ENCODE data around the gene ZNF519.
"Not testable (repeated sequence)": the region's sequence is repeated elsewhere in the genome, so short reads cannot be mapped to it uniquely, and the experiment has no call there.

ZNF519 gene
- 0.57 to 6.8 (median 3.4) reads per million in 18 experiments for total RNA-seq

- DNase-seq, result peak; percentile 96
Observed at GRCh38 chr18:14132271-14132700, at the start of gene ZNF519. TSS of gene ZNF519 (minus strand) at chr18:14132435. CDS start at chr18:14132277, 158 bp downstream.

DNA sequence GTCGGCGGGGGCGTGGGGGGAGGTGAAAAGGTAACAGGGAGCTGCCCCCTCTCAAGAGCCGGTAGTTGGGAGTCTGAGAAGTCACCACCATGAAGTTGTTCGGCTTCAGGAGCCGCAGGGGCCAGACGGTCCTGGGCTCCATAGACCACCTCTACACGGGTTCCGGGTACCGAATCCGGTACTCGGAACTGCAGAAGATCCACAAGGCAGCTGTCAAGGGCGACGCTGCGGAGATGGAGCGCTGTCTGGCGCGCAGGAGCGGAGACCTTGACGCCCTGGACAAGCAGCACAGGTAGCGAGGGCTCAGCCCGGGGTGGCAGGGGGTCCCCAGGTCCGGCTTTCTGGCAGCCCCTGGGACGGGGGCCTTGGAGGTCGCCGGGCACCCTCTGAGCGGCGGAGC, 47.1 kb upstream of the ZNF519 start:
- no peak for DNase-seq

DNA sequence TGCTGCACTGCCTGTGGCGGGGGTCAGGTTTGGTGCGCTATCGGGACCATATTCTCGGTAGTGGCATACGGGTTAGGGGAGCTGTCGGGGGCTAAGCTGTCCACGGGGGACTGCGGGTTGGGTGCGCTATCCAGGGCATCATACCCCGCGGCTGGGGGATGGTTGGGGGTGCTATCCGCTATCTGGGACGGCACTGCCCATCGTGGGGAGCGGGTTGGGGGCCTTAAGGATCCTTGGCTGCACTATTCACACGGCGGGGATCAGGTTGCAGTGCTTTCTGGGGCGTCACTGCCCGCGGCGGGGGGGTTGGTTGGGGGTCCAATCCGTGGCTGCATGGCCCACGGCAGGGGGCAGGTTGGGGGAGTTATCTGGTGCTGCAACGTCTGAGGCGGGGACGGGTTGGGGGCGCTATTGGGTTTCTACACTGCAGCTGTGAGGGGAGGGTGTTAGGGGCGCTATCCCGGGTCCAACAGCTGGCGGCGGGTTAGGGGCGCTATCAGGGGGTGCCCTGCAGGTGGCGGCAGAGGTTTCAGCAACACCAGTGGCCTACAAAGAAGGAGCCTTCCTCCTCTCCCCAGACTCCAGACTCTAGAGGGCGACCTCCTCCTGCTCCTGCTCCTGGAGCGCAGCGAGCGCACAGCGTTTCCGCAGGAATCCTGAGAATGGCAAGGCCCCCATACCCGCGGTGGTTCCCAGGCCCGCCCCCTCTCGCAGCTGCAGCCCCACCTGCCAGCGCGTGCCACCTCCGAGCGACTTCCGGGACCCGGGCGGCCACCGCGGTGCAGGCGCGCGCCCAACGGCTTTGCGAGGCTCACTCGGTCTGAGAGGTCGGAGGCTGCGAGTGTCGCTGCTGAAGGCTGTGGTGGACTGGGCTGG, 46.3 kb upstream of the ZNF519 start:
- peak; percentile 11 to 40 for DNase-seq

DNA sequence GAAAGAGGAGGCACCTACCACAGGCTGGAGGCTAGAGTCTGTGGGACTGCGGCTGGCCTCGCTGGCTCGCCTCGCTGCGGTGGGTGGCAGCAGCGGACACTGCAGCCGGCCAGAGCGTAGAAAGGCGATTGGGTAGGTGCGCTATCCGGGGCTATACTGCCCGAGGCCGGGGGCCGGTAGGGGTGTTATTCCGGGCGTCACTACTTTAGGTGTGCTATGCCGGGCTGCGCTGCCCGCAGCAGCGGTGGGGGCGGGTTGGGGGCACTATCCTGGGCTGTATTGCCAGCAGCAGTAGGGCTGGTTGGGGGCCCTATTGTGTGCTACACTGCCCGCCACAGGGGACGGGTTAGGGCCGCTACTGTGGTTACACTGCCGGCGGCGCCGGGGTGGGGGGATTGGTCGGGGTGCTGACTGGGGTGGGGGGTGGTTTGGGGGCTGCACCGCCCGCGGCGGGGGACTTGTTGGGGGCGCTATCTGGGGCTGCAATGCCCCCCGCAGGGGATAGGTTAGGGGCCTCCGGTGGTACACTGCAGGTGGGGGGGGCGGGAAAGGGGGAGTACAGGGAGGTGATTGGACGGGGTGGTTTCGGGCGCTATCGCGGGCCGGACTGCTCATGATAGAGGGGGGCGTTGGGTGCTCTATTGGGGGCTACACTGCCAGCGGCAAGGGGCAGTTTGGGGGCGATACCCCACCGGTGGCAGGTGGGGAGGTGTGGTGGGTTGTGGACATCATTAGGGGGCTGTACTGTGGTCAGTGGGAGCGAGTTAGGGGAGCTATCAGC, 45.5 kb upstream of the ZNF519 start:
- not testable (repeated sequence) for DNase-seq

DNA sequence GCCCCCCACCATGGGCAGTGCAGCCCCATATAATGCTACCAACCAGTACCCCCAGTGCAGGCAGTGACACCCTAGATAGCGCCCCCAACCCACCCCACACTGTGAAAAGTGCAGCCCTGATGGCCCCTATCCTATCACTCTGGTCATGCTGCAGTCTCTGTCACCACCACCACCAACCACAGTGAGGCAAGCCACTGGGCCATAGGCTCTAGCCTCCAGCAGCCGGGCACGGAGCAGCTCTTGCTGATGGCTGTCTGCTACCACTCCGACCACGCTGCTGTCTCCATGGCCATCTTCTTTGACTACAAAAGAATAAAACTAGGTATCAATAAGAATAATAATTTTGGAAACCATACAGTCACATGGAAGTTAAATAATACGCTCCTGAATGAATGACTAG, 43.2 kb upstream of the ZNF519 start:
- not testable (repeated sequence) for DNase-seq

DNA sequence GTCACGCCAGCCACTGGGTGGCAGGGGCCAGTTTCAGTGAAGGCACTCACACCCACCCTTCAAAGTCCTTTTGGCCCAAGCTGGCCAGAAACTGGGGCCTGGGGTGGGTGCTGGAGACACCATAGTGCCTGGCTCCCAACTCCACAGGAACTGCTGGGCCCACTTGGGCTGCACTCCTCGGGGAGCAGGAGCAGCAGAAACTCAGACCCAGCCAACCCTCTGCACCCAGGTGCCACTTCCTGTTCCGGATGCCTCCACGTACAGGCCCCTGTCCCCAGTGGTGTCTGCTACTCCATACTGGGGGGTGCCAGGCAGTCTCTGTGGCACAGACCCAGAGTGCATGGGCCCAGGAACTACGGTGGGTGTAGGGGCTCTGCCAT, 42.5 kb upstream of the ZNF519 start:
- DNase-seq, result no peak

GRCh38 chr18:14174002-14174705, 41.9 kb upstream of the ZNF519 start:
- not testable (repeated sequence) for DNase-seq

DNA sequence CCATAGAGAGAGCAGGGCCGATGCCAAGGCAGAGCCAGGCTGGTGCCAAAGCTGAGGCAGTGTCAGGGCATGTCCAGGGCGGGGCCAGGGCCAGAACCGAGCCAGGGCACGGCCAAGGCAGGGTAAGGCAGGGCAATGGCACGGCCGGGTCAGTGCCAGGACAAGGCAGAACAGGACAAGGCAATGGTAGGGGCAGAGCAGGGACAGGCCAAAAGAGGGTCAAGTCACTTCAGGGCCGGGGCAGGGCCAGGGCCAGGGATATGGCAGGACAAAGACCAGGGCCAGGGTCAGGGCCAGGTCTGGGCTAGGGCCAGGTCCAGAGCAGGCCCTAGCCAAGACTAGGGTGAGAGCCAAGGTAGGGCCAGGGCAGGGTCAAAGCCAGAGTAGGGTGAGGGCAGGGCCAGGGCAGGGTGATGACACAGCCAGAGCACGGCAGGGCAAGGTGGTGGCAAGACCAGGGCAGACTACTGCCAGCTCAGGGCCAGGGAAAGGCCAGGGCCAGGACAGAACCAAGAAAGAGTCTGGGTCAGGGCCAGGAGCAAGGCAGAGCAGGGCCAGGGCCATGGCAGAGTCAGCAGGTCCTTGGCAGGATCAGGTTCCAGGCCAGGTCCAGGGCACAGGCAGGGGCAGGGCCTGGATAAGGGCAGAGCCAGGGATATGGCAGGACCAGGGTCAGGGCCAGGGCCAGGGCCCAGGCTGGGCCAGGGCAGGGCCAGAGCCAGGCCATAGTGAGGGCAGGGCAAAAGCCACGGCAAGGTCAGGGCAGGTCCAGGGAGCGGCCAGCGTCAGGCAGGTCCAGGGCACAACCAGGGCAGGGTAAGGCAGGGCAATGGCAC, 41.1 kb upstream of the ZNF519 start:
- DNase-seq, result not testable (repeated sequence)

DNA sequence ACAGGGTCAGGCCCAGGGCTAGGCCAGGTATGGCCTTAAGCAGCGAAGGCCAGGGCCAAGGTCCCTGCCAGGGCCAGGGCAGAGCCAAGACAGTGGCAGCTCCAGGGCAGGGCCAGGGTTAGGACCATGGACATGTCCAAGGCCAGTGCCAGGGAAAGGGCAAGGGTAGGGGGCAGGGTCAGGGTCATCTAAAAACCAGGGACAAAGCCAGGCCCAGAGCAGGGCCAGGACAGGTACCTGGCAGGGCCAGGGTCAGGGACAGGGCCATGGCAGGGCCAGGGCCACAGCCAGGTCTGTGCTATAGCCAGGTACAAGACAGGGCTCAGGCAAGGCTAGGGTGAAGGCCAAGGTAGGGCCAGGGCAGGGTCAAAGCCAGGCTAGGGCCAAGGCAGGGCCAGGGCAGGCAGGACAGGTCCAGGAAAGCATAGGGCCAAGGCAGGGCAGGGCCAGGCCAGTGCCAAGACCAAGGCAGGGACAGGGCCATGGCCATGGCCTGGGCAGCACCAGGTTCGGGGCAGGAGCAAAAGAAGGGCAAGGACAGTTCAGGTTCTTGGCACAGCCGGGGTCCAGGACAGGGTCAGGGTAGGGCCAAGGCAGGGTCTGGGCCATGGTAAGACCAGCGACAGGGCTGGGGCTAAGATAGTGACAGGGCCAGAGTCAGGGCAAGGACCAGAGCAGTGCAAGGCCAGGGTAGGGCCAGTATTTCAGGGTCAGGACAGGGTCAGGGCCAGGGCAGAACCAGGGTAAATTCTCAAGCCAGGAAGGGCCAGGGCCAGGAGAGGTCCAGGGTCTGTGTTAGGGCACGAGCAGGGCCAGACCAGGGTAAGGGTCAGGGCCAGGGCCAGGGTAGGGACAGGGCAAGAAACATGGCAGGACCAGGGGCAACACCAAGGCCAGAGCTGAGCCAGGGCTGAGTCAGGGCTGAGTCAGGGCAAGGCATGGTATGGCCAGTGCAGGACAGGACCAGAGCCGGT, 40.2 kb upstream of the ZNF519 start:
- DNase-seq, result not testable (repeated sequence)

DNA sequence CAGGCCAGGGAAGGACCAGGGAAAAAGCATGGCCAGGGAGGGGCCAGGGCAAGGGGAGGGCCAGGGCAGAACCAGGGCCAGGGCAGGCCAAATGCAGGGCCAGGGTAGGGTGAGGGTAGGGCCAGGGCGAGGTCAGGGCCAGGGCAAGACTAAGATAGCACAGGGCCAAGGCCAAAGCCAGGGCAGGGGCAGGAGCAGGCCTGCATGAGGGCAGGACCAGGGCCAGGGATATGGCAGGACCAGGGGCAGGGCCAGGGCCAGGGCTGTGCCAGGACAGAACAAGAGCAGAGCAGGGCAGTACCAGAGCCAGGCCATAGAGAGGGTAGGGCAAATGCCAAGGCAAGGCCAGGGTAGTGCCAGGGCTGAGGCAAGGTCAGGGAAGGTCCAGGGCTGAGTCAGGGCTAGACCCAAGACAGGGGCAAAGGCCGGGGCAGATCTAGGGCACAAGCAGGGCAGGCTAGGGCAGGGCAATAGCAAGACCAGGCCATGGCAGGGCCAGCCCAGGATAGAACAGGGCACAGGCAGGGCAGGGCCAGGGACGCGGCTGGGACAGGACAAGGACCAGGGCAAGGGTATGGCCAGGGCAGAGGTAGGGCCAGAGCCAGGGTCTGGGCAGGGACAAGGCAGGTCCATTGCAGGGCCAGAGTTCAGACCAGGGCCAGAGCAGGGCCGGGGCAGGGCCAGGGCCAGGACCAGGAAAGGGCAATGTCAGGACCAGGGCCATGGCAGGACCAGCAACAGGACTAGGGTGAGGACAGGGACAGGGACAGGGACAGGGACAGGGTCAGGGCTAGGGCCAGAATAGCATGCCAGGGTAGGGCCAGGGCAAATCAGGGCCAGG, 39.3 kb upstream of the ZNF519 start:
- not testable (repeated sequence) for DNase-seq

DNA sequence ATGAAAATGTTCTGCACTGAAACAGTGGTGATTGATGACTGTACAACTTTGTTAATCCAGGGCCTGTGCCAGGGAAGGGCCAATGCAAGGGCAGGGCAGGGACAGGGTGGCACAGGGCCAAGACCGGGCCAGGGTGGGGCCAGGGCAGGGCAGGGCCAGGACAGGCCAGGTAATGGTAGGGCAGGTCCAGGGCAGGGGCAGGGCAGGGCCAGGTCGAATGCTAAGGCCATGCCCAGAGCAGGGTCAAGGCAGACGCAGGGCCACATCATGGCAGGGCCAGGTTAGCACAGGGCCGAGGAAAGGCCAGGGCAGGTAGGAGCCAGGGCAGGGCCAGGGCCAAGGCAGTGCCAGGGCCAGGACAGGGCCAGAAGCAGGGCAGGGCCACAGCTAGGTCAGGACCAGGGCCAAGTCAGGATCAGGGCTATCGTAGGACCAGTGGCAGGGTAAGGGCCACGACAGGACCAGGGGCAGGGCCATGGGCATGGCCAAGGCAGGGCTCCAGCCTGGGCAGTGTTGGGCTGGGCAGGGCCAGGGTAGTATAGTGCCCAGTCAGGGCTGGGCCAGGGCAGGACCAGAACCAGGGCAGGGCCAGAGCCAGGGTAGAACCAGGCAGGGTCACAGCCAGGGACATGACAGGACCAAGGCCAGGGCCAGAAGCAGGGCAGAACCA, 38.3 kb upstream of the ZNF519 start:
- not testable (repeated sequence) for DNase-seq

DNA sequence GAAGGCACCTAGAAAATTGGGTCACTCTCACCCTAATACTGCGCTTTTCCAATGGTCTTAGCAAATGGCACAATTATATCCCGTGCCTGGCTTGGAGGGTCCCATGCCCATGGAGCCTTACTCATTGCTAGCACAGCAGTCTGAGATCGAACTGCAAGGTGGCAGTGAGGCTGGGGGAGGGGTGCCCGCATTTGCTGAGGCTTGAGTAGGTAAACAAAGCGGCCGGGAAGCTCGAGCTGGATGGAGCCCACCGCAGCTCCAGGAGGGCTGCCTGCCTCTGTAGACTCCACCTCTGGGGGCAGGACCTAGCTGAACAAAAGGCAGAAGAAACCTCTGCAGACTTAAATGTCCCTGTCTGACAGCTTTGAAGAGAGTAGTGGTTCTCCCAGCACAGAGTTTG, 30.7 kb upstream of the ZNF519 start:
- not testable (repeated sequence) for DNase-seq

DNA sequence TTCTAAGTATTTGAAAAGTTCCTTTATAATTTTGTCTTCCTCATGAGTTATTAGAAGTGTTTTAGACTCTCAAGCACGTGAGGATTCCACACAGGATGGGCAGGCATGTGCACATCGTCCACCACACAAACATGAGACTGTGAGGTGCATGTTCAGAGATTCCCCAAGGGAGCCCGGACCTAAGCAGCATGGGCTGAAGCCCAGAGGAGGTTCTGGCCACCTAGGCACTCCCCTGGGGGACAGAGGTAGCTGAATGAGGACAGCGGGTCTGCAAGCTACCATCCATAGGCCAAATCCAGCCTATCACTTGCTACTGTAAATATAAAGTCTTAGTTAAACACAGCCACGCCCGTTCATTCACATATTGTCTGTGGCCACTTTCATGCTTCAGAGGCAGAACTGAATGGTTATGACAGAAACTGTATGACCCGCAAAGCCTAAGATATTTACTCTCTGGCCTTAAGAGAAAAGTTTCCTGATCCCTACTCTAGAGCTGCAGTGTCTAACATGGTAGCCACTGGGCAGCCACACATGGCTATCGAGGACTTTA, 19.4 kb upstream of the ZNF519 start:
- DNase-seq, result not testable (repeated sequence)

- not testable (repeated sequence) for DNase-seq
Observed at GRCh38 chr18:14150766-14151165, 18.5 kb upstream of the ZNF519 start.

- not testable (repeated sequence) for DNase-seq
Observed at GRCh38 chr18:14149916-14150420, 17.7 kb upstream of the ZNF519 start.

- DNase-seq, result not testable (repeated sequence)
Observed at GRCh38 chr18:14149121-14149850, 17.1 kb upstream of the ZNF519 start.

Measured in inflammatory macrophage (primary cell).